Endothelial cell of umbilical vein (primary cell): ENCODE results near the gene FBXL19. TPM values are rescaled to one million over a fixed set of nuclear protein-coding genes. Genes with fewer than 3 reads are reported as not detected.
"Not testable (repeated sequence)": the region's sequence is repeated elsewhere in the genome, so short reads cannot be mapped to it uniquely, and the experiment has no call there.

Experiments used
- BruUV-seq: library from RNA; stranded (reverse); fragments of 400-500 nt; replicated peaks from 2 replicates; lab custom pipeline; 2021; lab: Mats Ljungman, UMichigan
- CTCF ChIA-PET: fragments of 300-600, 350-600 bp; sonication (Branson Sonifier 250); formaldehyde crosslinking; loops from one replicate; lab custom pipeline; 2021; ENCODE audit warnings: antibody characterized with exemption, inconsistent platforms; lab: Charles Lee
- POLR2A ChIA-PET: fragments of 300-600, 350-600 bp; sonication (Branson Sonifier 250); formaldehyde crosslinking; loops from one replicate; lab custom pipeline; 2021; ENCODE audit warnings: antibody characterized with exemption, inconsistent platforms; lab: Charles Lee
- DNase-seq: peaks from one replicate; pipeline ENCODE4 v3.0.0-alpha.2; 2011; ENCODE audit warnings: low read depth, low spot score
- FAIRE-seq: peaks from 2 replicates; lab custom pipeline; 2011; peaks lifted over from hg19 to GRCh38; lab: Jason Lieb, UNC
- H2AFZ ChIP-seq: 2 replicates; pipeline ENCODE4 v1.6.0; 2012; ENCODE audit warnings: low read depth, low read length, control low read depth, inconsistent platforms
- H3K27ac ChIP-seq: 2 replicates; pipeline ENCODE4 v1.5.1; 2011; ENCODE audit warnings: low read depth, mild to moderate bottlenecking, control low read depth, low read length, moderate library complexity; ENCODE audit not compliant: insufficient read depth
- H3K27me3 ChIP-seq, 2 experiments: 2 replicates each; pipeline versions ENCODE4 v1.6.0 to v1.6.1; 2011; ENCODE audit warnings: low read length in 2 of 2, mixed read lengths in 1 of 2; ENCODE audit not compliant: control insufficient read depth in 2 of 2, insufficient read depth in 2 of 2
- H3K36me3 ChIP-seq, 2 experiments: 2 replicates in 1 of 2; 3 replicates in 1 of 2; pipeline ENCODE4 v1.5.1; 2011; ENCODE audit warnings: low read length in 2 of 2, mild to moderate bottlenecking in 1 of 2, moderate library complexity in 1 of 2; ENCODE audit not compliant: control insufficient read depth in 2 of 2, insufficient read depth in 2 of 2; ENCODE audit errors: extremely low read depth in 1 of 2
- H3K4me1 ChIP-seq: 3 replicates; pipeline ENCODE4 v1.5.1; 2011; ENCODE audit warnings: mild to moderate bottlenecking, low read length; ENCODE audit not compliant: control insufficient read depth, insufficient read depth; ENCODE audit errors: extremely low read depth
- H3K4me2 ChIP-seq: 2 replicates; pipeline ENCODE4 v1.6.1; 2011; ENCODE audit warnings: low read length, control low read depth, mixed read lengths; ENCODE audit not compliant: insufficient read depth
- H3K4me3 ChIP-seq, 3 experiments: fragments of 200-600 bp in 1 of 3; sonication (generic), shearing (Covaris generic) in 1 of 3; replicated peaks in 1 of 3; 2 replicates each; pipeline ENCODE4 v1.5.1; 2011 to 2016; ENCODE audit warnings: control low read depth in 3 of 3, low read length in 3 of 3, mild to moderate bottlenecking in 2 of 3, inconsistent platforms in 1 of 3, low read depth in 1 of 3, moderate library complexity in 1 of 3; ENCODE audit not compliant: insufficient read depth in 1 of 3
- H3K79me2 ChIP-seq: 2 replicates; pipeline ENCODE4 v1.6.0; 2012; ENCODE audit warnings: low read length, inconsistent platforms; ENCODE audit not compliant: control insufficient read depth, insufficient read depth
- H3K9ac ChIP-seq: replicated peaks from 2 replicates; pipeline ENCODE3; 2011; ENCODE audit warnings: low read length, control low read depth; ENCODE audit not compliant: insufficient read depth; ENCODE audit errors: extremely low read depth
- H3K9me1 ChIP-seq: replicated peaks from 3 replicates; pipeline ENCODE4 v1.6.0; 2011; ENCODE audit warnings: mild to moderate bottlenecking, low read length; ENCODE audit not compliant: control insufficient read depth, insufficient read depth; ENCODE audit errors: extremely low read depth
- H3K9me3 ChIP-seq: replicated peaks from 2 replicates; pipeline ENCODE4 v1.5.1; 2012; ENCODE audit warnings: low read length, inconsistent platforms; ENCODE audit not compliant: control insufficient read depth, insufficient read depth
- H4K20me1 ChIP-seq: replicated peaks from 2 replicates; pipeline ENCODE3; 2011; ENCODE audit warnings: mild to moderate bottlenecking, low read length; ENCODE audit not compliant: control insufficient read depth, insufficient read depth; ENCODE audit errors: extremely low read depth
- FOS ChIP-seq: IDR thresholded peaks from 2 replicates; pipeline ENCODE4 v1.6.1; 2011; ENCODE audit warnings: mild to moderate bottlenecking, low read length, moderate library complexity, borderline replicate concordance; ENCODE audit not compliant: insufficient read depth
- dilution Hi-C: fragments of 300-500 bp; cut with MboI; formaldehyde crosslinking; loops from one replicate; pipeline ENCODE4 v1.15.0; 2019; ENCODE audit warnings: low sequenced_read_pairs; ENCODE audit not compliant: extremely low pct_ligation_motif_present
- intact Hi-C: fragments of 100-400 bp; cut with micrococcal nuclease; formaldehyde crosslinking; loops from one replicate; pipeline ENCODE4 v1.10.0; 2022
- polyA plus RNA-seq, 4 experiments: library from polyadenylated mRNA; depleted of rRNA in 3 of 4; stranded (reverse) in 3 of 4; unstranded in 1 of 4; fragments of >200 nt; gene quantifications; 2 replicates each; pipeline versions ENCODE4 v1.2.1 to v1.2.3, GENCODE V29; 2011 to 2012; ENCODE audit warnings: missing spikeins in 1 of 4
- total RNA-seq: library from RNA; stranded (reverse); gene quantifications from 2 replicates; pipeline ENCODE4 v1.2.3, GENCODE V29; 2021
- TF ChIP-seq, protein P1 (sequence below), 2 donors: IDR thresholded peaks; 1 replicate in 1 of 2; 2 replicates in 1 of 2; pipeline ENCODE4 v1.5.1; 2011; ENCODE audit warnings: low read length in 2 of 2, mild to moderate bottlenecking in 2 of 2, moderate library complexity in 2 of 2, control low read depth in 1 of 2, inconsistent platforms in 1 of 2, low read depth in 1 of 2; ENCODE audit not compliant: insufficient read depth in 1 of 2; ENCODE audit errors: extremely low read depth in 1 of 2

FBXL19 gene
- total and polyA plus RNA-seq, 2 donors (not counting 3 experiments of a cell fraction or from before 2014, with no cell fraction given), result 22.1 to 38.0 TPM

- CTCF ChIA-PET, result interaction anchor here (1.5 to 6.7 kb wide), 2 partner anchors 11 to 95 kb away, joined by 3 to 60 read pairs; no protein-coding TSS in a partner anchor
- H3K9ac ChIP-seq, result not testable (repeated sequence)
These were observed 16.2 kb downstream of the FBXL19 start for GRCh38 chr16:30939571-30939970.

DNA sequence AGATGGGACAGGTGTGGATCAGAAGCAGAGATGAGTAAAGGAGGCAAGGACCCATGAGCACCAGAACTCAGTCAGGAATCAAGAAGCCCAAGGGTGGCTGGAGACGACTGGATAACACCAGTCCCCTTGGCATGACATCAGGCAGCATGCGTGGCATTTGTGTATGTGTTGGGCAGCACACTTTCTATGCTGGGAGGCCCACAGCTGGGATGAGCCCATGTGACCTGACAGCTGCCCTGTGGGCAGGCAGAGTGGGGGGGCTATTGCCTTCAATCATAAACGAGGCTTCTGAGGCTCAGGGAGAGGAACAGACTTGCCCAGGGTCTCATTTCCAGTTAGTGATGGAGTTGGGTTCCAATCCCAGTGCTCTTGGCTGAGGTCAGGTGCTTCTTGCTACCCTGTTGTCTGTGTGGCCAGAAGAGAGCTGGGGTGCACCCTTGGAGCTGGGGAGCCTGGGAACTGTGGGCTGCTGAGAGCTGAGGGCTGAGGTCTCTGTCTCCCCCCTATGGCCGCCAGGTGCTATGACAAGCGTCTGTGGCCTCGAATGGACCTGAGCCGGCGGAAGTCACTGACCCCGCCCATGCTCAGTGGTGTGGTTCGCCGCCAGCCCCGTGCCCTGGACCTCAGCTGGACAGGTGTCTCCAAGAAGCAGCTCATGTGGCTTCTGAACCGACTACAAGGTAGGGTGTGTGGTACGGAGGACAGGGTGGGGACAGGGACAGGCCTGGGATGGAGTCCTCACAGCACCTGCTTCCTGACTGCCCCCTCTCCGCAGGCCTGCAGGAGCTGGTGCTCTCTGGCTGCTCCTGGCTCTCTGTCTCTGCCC lies 18.4 kb downstream of the FBXL19 start:
- no peaks in the 10 kb centered on the region for H3K79me2 ChIP-seq
- no peak overlapping the region for H3K4me3 ChIP-seq
- dilution Hi-C loops (no loop called here), intact Hi-C loops (loop anchor here (1.0 kb wide), 2 partner anchors 20 to 98 kb away; no protein-coding TSS in a partner anchor)
- FAIRE-seq (peak; percentile 85), DNase-seq (peak; percentile 75)
- no peak overlapping the region for H3K27ac ChIP-seq
- ChIA-PET POLR2A (interaction anchor here (0.6 to 1.6 kb wide), 2 partner anchors 11 to 241 kb away, joined by 3 read pairs; no protein-coding TSS in a partner anchor), CTCF (interaction anchor here (0.9 to 6.7 kb wide), 12 partner anchors 9 to 927 kb away, joined by 3 to 60 read pairs (median 4); partner anchors contain the start of genes FBXL19 and ZNF629)
- no peak overlapping the region for H2AFZ ChIP-seq
- no peak overlapping the region for H3K9ac ChIP-seq
- H3K36me3 ChIP-seq, result peaks cover 4 to 30% of the 10 kb centered on the region in 2 experiments
- H3K4me1 ChIP-seq, result peaks cover 2% of the 10 kb centered on the region
- H4K20me1 ChIP-seq, result no peaks in the 10 kb centered on the region
- TF ChIP-seq, protein P1, sequence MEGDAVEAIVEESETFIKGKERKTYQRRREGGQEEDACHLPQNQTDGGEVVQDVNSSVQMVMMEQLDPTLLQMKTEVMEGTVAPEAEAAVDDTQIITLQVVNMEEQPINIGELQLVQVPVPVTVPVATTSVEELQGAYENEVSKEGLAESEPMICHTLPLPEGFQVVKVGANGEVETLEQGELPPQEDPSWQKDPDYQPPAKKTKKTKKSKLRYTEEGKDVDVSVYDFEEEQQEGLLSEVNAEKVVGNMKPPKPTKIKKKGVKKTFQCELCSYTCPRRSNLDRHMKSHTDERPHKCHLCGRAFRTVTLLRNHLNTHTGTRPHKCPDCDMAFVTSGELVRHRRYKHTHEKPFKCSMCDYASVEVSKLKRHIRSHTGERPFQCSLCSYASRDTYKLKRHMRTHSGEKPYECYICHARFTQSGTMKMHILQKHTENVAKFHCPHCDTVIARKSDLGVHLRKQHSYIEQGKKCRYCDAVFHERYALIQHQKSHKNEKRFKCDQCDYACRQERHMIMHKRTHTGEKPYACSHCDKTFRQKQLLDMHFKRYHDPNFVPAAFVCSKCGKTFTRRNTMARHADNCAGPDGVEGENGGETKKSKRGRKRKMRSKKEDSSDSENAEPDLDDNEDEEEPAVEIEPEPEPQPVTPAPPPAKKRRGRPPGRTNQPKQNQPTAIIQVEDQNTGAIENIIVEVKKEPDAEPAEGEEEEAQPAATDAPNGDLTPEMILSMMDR (IDR thresholded peaks at IDR 0.05; ENCODE audit: extremely low read depth in 1 of 2, insufficient read depth in 1 of 2, low read depth in 1 of 2, low read length in 2 of 2), result peak; percentile 90 to 96
- no peak for TF ChIP-seq FOS
- no peaks in the 10 kb centered on the region for H3K9me1 ChIP-seq
- no peaks in the 10 kb centered on the region for H3K9me3 ChIP-seq
- no peaks in the 10 kb centered on the region for H3K27me3 ChIP-seq
- no peak overlapping the region for H3K4me2 ChIP-seq
- no TSS peak for BruUV-seq

More at GRCh38 chr16:30939571-30939970, 16.2 kb downstream of the FBXL19 start:
- H3K27ac ChIP-seq, H3K4me2 ChIP-seq, DNase-seq, H3K4me3 ChIP-seq, H3K27me3 ChIP-seq, BruUV-seq, H2AFZ ChIP-seq, intact Hi-C loops, H4K20me1 ChIP-seq, H3K9me3 ChIP-seq, FAIRE-seq, H3K4me1 ChIP-seq, dilution Hi-C loops, H3K79me2 ChIP-seq, POLR2A ChIA-PET, H3K9me1 ChIP-seq: not testable (repeated sequence)
- peaks cover 7 to 31% of the 10 kb centered on the region in 2 experiments for H3K36me3 ChIP-seq
